Cardiac muscle cell (in vitro differentiated cells and primary cell): Measurements from ENCODE around the gene HS6ST2. TPM values are rescaled to one million over a fixed set of nuclear protein-coding genes. Genes with fewer than 3 reads are reported as not detected.

ENCODE experiments used
- DNase-seq, 2 donors: peaks; one replicate each; pipeline versions ENCODE4 v3.0.0 to v3.0.0-alpha.2; 2010 to 2017; ENCODE audit warnings: low read depth in 1 of 2, low spot score in 1 of 2
- H3K27ac ChIP-seq: fragments of 200-600 bp; sonication (generic); 2 replicates; pipeline ENCODE4 v1.5.1; 2016
- H3K27me3 ChIP-seq: fragments of 200-600 bp; sonication (generic); 2 replicates; pipeline ENCODE4 v1.6.0; 2016; ENCODE audit warnings: control low read depth
- H3K36me3 ChIP-seq: fragments of 200-600 bp; sonication (generic); 2 replicates; pipeline ENCODE4 v1.5.1; 2016; ENCODE audit warnings: control low read depth
- H3K4me1 ChIP-seq: fragments of 200-600 bp; sonication (generic); 2 replicates; pipeline ENCODE4 v1.8.1; 2017; ENCODE audit warnings: low read depth, mild to moderate bottlenecking, mixed run types
- H3K4me3 ChIP-seq: fragments of 200-600 bp; sonication (generic); 2 replicates; pipeline ENCODE4 v1.5.1; 2016; ENCODE audit warnings: mild to moderate bottlenecking
- H3K9me3 ChIP-seq: fragments of 200-600 bp; sonication (generic); 2 replicates; pipeline ENCODE4 v1.5.1; 2017; ENCODE audit warnings: low read depth, mild to moderate bottlenecking, control low read depth
- CTCF ChIP-seq: IDR thresholded peaks from 2 replicates; pipeline ENCODE4 v1.5.1; 2012; ENCODE audit warnings: low read depth, mild to moderate bottlenecking, low read length
- polyA plus RNA-seq: library from polyadenylated mRNA; unstranded; fragments of >200 nt; fragmentation: Nextera tagmentation; extraction: Ambion mirVana; gene quantifications from 2 replicates; pipeline ENCODE4 v1.2.1, GENCODE V29; 2016
- total RNA-seq: library from RNA; depleted of rRNA; stranded (reverse); fragments of >200 nt; gene quantifications from 2 replicates; pipeline ENCODE4 v1.2.3, GENCODE V29; 2016

HS6ST2 gene
- total and polyA plus RNA-seq, 2 experiments from 2014 or later, result 15.5 to 27.1 TPM

GRCh38 chrX:132807411-132808030 lies 150.9 kb downstream of the HS6ST2 start:
- H3K27ac ChIP-seq, result no peak overlapping the region
- H3K4me3 ChIP-seq, result no peak overlapping the region
- H3K4me1 ChIP-seq, result no peaks in the 10 kb centered on the region
- H3K9me3 ChIP-seq, result no peaks in the 10 kb centered on the region
- H3K36me3 ChIP-seq, result no peaks in the 10 kb centered on the region
- TF ChIP-seq CTCF, result no peak
- DNase-seq, result no peak
- H3K27me3 ChIP-seq, result no peaks in the 10 kb centered on the region

DNA sequence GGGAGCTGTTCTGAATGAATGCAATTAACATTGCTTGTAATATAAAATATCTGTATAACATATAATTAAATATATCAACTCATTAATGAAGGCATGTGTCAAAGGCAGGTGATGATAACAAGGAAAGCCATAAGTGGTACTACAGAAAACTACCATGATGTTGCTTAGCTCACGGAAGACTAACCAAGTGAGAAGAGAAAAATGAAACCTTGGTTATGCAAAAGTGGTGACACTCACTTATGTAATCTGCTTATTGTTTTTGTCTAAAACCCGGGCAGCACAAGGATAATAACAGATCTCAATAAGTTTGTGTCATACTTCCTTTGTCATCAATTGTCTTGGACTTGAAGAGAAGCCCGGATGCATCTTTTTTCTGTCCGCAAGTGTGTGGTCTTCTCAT lies 156.4 kb downstream of the HS6ST2 start:
- Histone ChIP-seq H3K27ac (no peak overlapping the region), H3K27me3 (no peaks in the 10 kb centered on the region), H3K4me3 (no peak overlapping the region), H3K36me3 (no peaks in the 10 kb centered on the region), H3K9me3 (no peaks in the 10 kb centered on the region), H3K4me1 (no peaks in the 10 kb centered on the region)
- no peak for DNase-seq
- no peak for TF ChIP-seq CTCF

GRCh38 chrX:132795181-132795580 lies 163.2 kb downstream of the HS6ST2 start:
- no peaks in the 10 kb centered on the region for H3K36me3 ChIP-seq
- TF ChIP-seq CTCF, result no peak
- H3K9me3 ChIP-seq, result no peaks in the 10 kb centered on the region
- no peak overlapping the region for H3K4me3 ChIP-seq
- no peak overlapping the region for H3K27ac ChIP-seq
- H3K27me3 ChIP-seq, result no peaks in the 10 kb centered on the region
- peaks cover 7% of the 10 kb centered on the region for H3K4me1 ChIP-seq
- peak in 1 of 2 donors; percentile 50 for DNase-seq

DNA sequence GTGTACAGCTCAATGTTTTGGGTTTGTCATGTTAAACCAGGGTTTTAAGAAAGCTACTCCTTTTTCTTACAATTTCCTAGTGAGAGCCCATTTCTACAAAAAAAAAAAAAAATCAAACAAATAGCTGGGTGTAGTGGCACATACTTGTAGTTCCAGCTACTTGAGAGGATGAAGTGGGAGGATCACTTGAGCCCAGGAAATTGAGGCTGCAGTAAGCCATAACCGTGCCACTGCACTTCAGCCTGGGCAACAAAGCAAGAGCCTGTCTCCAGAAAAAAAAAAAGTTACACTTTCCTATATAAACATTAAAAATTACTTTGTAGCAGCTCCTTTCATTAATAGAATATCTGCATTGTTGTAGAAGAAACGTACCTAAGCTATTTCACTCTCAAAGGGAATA lies 166.7 kb downstream of the HS6ST2 start:
- Histone ChIP-seq H3K4me1 (peaks cover 7% of the 10 kb centered on the region), H3K36me3 (no peaks in the 10 kb centered on the region), H3K9me3 (no peaks in the 10 kb centered on the region), H3K4me3 (no peak overlapping the region), H3K27me3 (no peaks in the 10 kb centered on the region), H3K27ac (no peak overlapping the region)
- no peak for DNase-seq
- TF ChIP-seq CTCF, result no peak

GRCh38 chrX:132790329-132790728 lies 168.1 kb downstream of the HS6ST2 start:
- peaks cover 5% of the 10 kb centered on the region for H3K4me1 ChIP-seq
- no peaks in the 10 kb centered on the region for H3K27me3 ChIP-seq
- no peak for TF ChIP-seq CTCF
- H3K9me3 ChIP-seq, result no peaks in the 10 kb centered on the region
- no peak for DNase-seq
- no peak overlapping the region for H3K27ac ChIP-seq
- no peak overlapping the region for H3K4me3 ChIP-seq
- no peaks in the 10 kb centered on the region for H3K36me3 ChIP-seq
